ES-I3 (cell line): ENCODE data around the gene PROSER2.
A peak's percentile ranks its signal among the peaks of the same experiment; 100 is the strongest.

Experiments
- H3K36me3 ChIP-seq: 2 replicates; pipeline ENCODE4 v1.6.1; 2013; ENCODE audit warnings: mild to moderate bottlenecking, low read length, control low read depth, moderate library complexity; ENCODE audit not compliant: insufficient read depth
- H3K4me1 ChIP-seq: 2 replicates; pipeline ENCODE4 v1.6.1; 2013; ENCODE audit warnings: mild to moderate bottlenecking, control low read depth, low read length; ENCODE audit not compliant: insufficient read depth
- H3K9ac ChIP-seq: 2 replicates; pipeline ENCODE4 v1.6.1; 2013; ENCODE audit warnings: low read depth, mild to moderate bottlenecking, low read length, moderate library complexity
- H3K9me3 ChIP-seq: 2 replicates; pipeline ENCODE4 v1.6.1; 2013; ENCODE audit warnings: mild to moderate bottlenecking, low read length, moderate library complexity; ENCODE audit not compliant: control insufficient read depth, insufficient read depth

The PROSER2 gene

DNA sequence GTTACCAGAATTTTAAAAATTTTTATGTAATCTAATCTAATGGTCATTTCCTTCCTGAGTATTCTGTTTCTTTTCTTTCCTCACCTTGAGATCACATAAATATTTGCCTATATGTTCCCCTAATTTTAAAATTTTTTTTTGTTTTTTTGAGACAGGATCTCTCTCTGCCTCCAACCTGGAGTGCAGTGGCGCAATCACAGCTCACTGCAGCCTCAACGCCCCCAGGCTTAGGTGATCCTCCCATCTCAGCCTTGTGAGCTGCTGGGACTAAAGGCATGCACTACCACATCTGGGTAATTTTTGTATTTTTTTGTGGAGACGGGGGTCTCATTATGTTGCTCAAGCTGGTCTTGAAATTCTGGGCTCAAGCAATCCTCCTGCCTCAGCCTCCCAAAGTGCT lies 4.1 kb upstream of the PROSER2 start:
- Histone ChIP-seq H3K9ac (no peak overlapping the region), H3K36me3 (no peaks in the 10 kb centered on the region), H3K4me1 (no peaks in the 10 kb centered on the region), H3K9me3 (no peaks in the 10 kb centered on the region)

DNA sequence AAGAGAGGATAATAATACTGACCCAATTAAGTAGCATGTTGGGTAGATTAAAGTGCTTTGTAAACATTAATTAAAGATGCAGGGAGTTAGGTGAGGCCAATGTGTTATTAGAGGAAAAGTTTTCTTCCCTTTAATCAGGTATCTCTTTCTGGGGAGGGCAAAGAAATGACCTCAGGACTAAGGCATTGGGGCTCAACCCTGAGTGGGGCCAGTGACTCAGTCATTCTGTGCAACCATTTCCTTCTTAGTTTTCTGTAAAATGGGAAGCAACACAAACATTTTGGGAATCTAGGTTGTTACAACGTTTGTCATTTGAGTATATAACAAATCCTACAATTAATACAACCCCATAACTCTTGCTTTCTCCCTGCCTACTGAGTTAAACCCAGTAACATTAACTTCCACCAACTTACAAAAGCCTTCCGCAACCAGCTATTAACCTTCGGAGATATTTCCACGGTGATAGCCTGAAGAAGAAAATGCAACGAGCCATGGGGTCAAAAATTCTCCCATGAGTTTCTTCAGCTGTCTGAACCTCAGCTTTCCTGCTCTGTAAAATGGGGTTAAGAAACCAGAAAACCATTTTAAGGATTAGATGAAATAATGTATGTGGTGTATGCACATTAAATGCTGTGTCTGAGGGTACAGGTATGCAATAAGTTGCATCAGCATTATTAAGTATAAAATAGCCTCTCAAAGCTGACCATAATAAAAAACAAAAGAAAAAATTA lies 965 bp upstream of the PROSER2 start:
- H3K9ac ChIP-seq: no peak overlapping the region

DNA sequence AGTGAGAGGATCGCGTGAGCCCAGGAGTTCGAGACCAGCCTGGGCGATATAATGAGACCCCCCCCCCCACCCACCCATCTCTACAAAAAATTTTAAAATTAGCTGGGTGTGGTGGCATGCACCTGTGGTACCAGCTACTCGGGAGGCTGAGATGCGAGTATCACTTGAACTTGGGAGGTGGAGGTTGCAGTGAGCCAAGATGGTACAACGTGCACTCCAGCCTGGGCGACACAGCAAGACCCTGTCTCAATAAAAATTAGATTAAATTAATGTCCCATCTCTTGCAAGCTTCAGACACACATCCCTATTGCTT lies 391 bp upstream of the PROSER2 start:
- Histone ChIP-seq H3K9me3 (no peaks in the 10 kb centered on the region), H3K4me1 (no peaks in the 10 kb centered on the region), H3K36me3 (no peaks in the 10 kb centered on the region), H3K9ac (peak overlapping the region; percentile 91; the same call in 1 of the 2 replicates)

More for the DNA sequence above, 965 bp upstream of the PROSER2 start:
- Histone ChIP-seq H3K36me3 (no peaks in the 10 kb centered on the region), H3K4me1 (no peaks in the 10 kb centered on the region), H3K9me3 (no peaks in the 10 kb centered on the region)

DNA sequence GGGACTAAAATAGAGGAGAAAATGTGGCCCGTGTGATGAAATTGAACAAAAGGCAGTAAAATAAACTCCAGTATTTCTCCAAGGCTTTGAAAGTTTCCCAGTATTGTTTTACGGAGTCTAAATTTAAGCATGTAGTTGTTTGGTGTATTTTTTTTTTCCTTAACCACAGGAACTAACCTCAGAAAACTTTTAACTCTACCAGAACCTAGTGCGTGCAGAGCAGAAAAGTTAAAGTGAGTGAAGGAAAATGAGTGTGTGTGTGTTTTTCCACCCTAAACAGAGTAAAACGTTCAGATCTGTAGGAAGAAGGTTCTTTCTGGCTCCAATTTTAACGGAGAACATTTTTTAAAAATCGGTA lies 812 bp downstream of the PROSER2 start:
- H3K36me3 ChIP-seq: no peaks in the 10 kb centered on the region
- peaks cover 5% of the 10 kb centered on the region for H3K4me1 ChIP-seq
- peak overlapping the region; percentile 91 for H3K9ac ChIP-seq
- H3K9me3 ChIP-seq: no peaks in the 10 kb centered on the region

DNA sequence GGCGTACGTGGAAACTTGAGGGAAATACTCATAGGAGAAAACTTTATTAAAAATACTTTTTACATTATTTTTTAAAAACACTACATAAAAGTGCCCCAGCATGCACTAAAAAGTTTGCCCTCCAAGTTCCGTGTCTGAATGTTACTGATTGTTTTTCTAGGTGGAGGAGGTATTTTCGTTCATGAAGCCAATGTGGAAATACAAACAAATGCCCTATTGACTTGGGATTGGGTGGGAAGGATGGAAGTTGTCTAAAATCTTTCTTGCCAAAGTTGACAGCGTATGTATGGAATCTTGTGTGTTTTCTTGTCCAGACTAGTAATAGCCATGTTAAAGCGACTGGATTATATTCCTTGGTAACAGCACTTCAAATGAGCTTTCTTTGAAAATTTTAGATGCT lies 1.2 kb downstream of the PROSER2 start:
- peak overlapping the region; percentile 91 for H3K9ac ChIP-seq

DNA sequence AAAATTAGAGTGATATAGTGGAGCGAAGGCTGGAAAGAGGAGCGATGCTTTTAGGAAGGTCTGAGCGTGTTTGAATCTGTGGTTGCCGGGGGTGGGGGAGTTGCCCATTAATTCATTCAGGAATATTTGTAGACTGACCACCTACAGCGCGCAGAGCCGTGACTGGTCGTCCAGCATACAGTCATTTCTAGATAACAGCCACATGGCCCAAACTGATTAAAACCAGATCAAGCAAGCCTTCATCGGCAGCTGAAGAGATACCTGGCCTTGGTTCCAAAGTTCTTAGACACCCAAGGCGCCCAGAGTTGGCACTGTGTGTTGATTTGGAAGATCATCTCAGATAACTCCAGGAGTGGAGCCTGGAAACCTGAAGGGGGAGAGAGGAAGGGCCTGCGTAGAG lies 1.7 kb downstream of the PROSER2 start:
- Histone ChIP-seq H3K4me1 (peaks cover 5% of the 10 kb centered on the region), H3K9me3 (no peaks in the 10 kb centered on the region), H3K9ac (peak overlapping the region; percentile 13; the same call in 1 of the 2 replicates), H3K36me3 (no peaks in the 10 kb centered on the region)

More for the DNA sequence above, 1.2 kb downstream of the PROSER2 start:
- H3K4me1 ChIP-seq: peaks cover 5% of the 10 kb centered on the region
- no peaks in the 10 kb centered on the region for H3K9me3 ChIP-seq
- no peaks in the 10 kb centered on the region for H3K36me3 ChIP-seq

DNA sequence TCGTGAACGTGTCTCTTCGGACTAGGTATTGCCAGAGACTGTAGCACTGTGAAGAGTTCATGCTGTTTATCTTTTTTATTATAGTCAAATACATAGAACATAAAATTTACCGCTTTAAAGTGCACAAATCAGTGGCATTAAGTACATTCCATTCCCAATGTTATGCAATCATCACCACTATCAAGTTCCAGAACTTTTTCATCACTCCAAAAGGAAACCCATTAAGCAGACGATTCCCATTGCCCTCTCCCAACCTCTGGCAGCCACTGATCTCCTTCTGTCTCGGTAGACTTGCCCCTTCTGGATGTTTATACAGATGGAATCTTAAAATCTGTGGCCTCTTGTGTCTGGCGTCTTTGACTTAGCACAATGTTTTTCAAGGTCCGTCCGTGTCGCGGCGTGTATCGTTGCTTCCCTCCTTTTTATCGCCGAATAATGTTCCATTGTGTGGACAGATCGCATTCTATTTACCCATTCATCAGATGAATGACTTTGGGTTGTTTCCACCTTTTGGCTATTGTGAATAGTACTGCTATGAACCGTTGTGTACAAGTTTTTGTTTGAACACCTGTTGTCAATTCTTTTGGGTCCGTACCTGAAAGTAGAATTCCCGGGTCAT lies 2.7 kb downstream of the PROSER2 start:
- H3K9ac ChIP-seq: no peak overlapping the region
- H3K36me3 ChIP-seq: no peaks in the 10 kb centered on the region
- H3K9me3 ChIP-seq: no peaks in the 10 kb centered on the region
- peaks cover 10% of the 10 kb centered on the region for H3K4me1 ChIP-seq

DNA sequence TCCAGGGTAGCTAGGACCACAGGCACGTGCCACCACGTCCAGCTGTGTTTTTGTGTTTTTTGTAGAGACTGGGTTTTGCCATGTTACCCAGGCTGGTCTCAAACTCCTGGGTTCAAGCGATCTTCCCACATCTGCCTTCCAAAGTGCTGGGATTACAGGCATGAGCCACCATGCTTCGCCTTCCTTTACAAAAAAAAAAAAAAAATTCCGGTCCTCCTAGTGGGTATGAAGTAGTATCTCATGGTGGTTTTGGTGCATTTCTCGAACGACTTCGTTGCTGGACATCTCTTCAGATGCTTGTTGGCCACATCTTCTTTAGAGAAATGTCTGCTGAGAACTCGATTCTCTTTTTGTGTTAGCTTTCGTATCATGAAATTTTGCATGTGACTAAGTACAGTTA lies 3.9 kb downstream of the PROSER2 start:
- Histone ChIP-seq H3K36me3 (no peaks in the 10 kb centered on the region), H3K4me1 (peaks cover 17% of the 10 kb centered on the region), H3K9ac (no peak overlapping the region), H3K9me3 (no peaks in the 10 kb centered on the region)

DNA sequence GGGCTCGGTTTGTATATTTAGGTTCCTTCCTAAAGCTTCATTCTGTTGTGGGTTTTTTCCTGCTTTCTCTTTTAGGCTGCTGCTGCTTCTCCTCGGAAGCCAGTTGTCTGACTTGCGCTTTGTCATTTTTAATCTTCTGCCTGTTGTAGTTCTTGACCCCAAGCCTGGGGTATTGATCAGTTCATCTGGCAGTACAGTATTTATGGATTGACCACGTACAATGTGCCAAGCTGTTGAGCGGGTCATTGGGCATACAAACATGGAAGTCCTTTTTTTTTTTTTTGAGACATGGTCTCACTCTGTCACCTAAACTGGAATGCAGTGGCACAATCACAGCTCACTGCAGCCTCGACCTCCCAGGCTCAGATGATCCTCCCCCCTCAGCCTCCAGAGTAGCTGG lies 4.3 kb downstream of the PROSER2 start:
- Histone ChIP-seq H3K9ac (no peak overlapping the region), H3K36me3 (no peaks in the 10 kb centered on the region), H3K9me3 (no peaks in the 10 kb centered on the region), H3K4me1 (peaks cover 17% of the 10 kb centered on the region)

DNA sequence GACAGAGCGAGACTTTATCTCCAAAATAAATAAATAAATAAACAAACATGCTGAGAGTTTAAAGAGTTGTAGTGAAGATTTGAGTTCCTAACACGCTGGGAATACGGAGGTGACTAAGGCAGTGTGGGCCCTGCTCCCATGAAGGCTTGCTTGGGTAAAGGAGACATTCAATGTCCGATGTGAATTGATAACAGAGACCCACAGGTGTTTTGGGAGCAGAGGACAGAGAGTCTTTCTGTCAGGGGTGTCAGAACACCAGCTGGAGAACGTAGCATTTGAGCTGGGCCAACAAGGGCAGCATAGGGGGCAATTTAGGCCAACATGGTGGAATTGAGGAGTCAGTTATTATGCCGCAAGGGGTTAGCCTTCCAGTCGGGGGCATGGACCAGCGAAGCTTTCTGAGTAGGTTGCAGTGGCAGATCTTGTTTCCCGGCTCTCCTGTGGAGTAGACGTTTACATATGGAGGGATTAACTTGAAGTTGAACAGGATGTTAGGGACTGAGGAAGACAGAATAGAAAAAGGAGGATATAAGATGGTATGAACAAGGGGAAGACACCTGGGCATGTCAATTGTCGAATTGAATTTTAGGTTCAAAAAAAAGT lies 5.6 kb downstream of the PROSER2 start:
- Histone ChIP-seq H3K9ac (no peak overlapping the region), H3K9me3 (no peaks in the 10 kb centered on the region), H3K36me3 (no peaks in the 10 kb centered on the region), H3K4me1 (peaks cover 17% of the 10 kb centered on the region)

DNA sequence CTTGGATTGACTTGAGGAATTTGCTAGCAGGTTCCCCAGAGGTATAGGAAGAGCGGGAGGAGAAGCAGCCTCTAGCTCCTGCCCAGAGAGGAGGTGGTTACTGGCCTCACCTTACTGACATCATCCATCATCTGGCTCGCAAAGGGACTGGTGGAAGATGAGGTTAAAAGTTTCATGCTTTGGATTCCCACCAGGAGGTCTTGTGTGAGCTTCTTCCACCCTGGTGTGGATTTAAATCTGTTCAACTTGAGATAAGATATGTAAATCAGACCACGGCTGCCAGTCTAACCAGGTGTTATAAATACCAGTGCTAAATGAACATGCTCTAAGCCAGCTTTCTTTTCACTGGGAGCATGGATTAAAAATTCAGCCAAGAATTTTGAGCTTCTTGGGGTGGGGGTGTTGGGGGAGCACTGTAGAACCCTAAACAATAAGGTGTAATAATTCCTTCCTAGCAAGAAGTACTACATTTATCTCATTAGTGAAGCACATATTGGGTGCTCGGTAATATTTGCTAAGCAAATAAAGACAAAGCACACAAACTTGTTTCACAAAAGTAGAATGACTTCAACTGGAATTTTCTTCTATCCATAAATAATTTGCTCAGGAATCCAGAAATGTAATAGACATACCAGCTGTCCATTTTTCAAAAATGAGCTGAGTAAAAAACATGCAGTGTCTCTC lies 7.8 kb downstream of the PROSER2 start:
- Histone ChIP-seq H3K4me1 (peaks cover 17% of the 10 kb centered on the region), H3K9me3 (no peaks in the 10 kb centered on the region), H3K36me3 (no peaks in the 10 kb centered on the region)

DNA sequence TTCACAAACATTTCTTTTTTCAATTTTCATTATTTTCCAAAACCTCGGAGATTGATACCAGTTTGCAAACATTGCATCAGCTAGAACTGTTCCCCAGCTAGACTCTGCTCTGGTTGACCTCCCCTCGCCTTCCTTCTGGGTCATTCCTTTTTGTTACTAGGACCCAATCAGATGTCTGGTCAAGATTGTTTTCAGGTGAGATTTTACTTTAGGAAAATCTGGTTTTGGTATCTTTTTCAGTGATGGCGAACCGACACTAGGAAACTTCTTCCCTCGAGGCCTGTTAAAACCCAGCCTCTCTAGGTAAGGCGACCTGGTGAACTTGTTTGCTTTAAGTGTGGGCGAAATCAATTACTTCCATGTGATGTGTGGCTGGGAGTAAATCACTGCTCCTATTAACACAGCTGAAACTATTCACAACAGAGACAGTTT lies 8.4 kb downstream of the PROSER2 start:
- H3K36me3 ChIP-seq: no peaks in the 10 kb centered on the region
- no peaks in the 10 kb centered on the region for H3K9me3 ChIP-seq
- no peak overlapping the region for H3K9ac ChIP-seq
- peaks cover 17% of the 10 kb centered on the region for H3K4me1 ChIP-seq

More for the DNA sequence above, 7.8 kb downstream of the PROSER2 start:
- H3K9ac ChIP-seq: no peak overlapping the region

DNA sequence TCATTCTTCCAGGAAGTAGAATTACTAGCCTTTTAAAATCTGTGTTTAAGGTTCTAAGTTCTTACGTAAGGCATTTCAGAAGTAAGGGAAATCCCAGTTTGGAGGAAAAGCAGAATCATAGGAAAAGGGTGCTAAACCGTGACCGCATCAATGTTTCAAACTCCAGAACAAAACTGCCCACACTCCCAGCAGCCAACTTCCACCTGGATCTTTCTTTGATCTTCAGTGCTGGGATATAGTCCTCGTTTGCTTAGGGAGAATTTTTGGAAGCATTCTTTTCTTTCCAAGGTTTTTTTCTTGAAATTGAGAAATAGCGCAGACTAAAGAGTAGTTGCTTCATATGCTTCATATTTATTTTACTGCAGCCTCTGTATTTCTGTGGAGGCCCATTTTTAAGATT lies 8.9 kb downstream of the PROSER2 start:
- Histone ChIP-seq H3K36me3 (no peaks in the 10 kb centered on the region), H3K9me3 (no peaks in the 10 kb centered on the region), H3K9ac (no peak overlapping the region), H3K4me1 (peaks cover 17% of the 10 kb centered on the region)

DNA sequence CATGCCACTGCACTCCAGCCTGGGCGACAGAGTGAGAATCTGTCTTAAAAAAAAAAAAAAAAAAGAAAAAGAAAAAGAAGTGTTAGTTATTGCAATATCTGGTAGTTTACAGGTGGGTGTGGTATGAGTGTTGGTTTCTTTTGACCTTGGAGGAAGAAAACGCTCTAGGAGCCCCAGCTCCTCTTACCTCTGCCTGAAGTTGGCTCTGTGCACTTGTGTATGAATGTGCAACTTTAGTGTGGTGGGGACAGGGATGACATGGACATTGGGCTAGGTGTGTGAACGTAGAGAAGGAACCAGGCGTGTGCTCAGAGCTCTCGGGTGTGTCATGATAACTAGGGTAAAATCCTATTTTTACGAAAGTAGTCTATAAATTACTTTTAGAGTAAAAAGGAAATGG lies 11.9 kb downstream of the PROSER2 start:
- peaks cover 12% of the 10 kb centered on the region; the same call in 1 of the 2 replicates for H3K4me1 ChIP-seq
- no peaks in the 10 kb centered on the region for H3K36me3 ChIP-seq
- no peaks in the 10 kb centered on the region for H3K9me3 ChIP-seq
- H3K9ac ChIP-seq: no peak overlapping the region
